Stimulated activated naive CD8-positive, alpha-beta T cell treated with anti-CD3 and anti-CD28 coated beads, Interleukin-15, Interleukin-2, amounts not matched to agents 100 U/mL and 50 U/mL, for 24 hours (primary cell): ENCODE results near the gene NSD1.
"Not testable (repeated sequence)": the region's sequence is repeated elsewhere in the genome, so short reads cannot be mapped to it uniquely, and the experiment has no call there.

Experiments used
- ATAC-seq: fragments of 150-1000 bp; cut with Tn5 transposase; one replicate; pipeline ENCODE4 v1.10.0; 2021
- DNase-seq: peaks from one replicate; pipeline ENCODE4 v3.0.0; 2021

NSD1 gene

GRCh38 chr5:177126771-177127170 lies 6.8 kb upstream of the NSD1 start:
- DNase-seq (no peak), ATAC-seq (no peak)

GRCh38 chr5:177128551-177128981 lies 5.0 kb upstream of the NSD1 start:
- ATAC-seq (no peak), DNase-seq (no peak)

GRCh38 chr5:177130211-177131018 lies 3.2 kb upstream of the NSD1 start:
- ATAC-seq (no peak), DNase-seq (no peak)

DNA sequence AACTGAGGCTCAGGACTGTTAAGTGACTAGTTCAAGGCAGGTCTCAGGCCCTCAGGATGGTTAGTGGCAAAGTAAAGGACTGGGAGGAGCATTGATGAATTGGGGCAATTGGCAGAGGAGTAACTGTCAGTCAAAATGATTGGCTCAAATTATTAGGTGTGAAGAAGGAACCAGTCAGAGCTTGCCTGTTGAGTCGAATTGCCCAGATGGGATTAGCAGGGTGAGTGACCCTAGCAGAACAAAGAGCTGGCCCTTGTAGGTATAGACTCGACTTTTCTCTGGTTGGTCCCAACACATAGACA lies 2.6 kb upstream of the NSD1 start:
- DNase-seq = no peak
- ATAC-seq = no peak

- ATAC-seq = no peak
- no peak for DNase-seq
These were observed 2.0 kb upstream of the NSD1 start for GRCh38 chr5:177131352-177132135.

DNA sequence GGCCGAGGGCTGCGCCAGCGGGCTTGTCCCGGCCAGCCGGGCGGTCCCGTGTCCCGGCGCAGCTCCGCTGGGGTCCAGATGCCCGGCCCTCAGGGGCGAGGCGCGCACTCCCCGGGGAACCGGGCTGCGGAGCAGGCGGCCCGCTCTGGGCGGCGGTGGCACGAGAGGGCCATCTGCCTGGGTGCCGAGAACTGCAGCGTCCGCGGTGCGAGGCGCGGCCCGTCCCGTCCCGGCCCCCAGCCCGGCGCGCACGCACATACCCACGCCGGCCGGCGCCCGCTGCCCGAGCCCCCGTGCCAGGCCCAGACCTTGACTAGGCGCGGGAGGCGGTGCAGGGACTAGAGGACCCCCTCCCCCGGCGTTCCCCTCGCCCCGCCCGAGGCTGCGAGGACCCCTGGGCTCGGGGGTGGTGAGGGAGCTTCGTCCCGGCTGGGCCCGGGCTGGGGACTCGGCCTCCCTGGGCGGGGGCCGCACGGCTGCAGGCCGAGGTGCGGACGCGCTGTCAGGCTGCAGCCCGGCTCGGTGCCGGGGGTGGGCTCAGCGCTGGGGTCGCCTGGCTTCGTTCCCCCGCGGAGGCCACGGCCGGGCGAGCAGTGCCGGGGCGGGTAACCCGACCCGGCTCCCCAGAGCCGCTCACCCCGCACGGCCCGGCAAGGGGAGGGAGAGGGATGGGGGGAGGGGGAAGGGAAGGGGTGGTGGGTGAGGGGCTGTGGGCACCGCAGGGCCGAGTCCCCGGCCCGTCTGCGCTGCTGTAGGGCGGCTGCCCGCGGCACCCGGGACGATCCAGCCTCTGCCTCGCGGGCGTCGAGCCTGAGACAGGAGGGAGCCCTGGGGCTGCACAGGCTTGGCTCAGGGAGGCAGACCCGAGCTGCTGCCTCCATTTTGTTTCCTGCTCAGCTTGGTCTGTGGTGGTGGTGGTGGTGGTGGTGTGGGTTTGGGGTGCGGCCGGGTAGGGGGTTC lies 1.2 kb upstream of the NSD1 start:
- DNase-seq = peak; percentile 52
- ATAC-seq = peak; percentile 3

DNA sequence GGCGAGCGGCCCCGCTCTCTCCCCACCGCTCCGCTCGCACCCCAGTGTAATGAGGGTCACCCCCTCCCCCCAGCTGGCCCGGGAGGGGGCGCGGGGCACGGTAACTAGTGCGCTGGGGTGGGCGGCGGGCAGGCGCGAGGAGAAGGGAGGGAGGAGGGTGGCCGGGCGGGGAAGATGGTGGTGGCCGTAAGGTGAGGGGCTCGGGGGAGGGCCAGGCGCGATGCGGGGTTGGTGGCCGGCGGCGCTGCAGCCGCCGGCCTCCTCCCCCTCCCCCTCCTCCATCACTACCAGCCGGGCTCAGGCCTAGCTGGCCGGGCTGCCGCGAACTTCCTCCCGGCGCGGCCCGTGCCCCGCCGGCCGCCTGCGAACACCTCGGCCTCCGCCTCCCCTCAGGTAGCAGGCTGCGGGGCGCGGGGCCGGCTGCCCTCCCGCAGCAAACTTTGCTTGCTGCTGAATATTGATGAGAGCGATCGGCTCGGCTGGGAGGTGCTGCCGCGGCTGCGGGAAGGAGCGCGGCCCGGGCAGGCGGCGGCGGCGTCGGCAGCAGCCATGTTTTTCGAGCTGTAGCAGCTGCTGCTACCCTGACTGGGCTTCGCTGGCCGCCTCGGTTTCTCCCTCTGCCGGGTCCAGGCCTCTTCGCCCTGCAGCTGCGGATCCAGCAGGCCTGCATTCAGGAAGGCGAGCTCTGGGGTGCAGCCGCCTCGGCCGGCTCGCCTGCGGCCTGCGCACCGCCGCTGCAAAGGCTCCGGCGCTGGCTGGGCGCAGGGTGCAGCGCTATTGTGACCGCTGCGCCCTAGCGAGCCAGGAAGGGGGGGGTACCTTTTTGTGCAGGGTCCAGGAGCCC lies 502 bp downstream of the NSD1 start:
- DNase-seq (peak; percentile 52), ATAC-seq (peak; percentile 15)

GRCh38 chr5:177134697-177135225 lies 1.2 kb downstream of the NSD1 start:
- ATAC-seq (no peak), DNase-seq (no peak)

DNA sequence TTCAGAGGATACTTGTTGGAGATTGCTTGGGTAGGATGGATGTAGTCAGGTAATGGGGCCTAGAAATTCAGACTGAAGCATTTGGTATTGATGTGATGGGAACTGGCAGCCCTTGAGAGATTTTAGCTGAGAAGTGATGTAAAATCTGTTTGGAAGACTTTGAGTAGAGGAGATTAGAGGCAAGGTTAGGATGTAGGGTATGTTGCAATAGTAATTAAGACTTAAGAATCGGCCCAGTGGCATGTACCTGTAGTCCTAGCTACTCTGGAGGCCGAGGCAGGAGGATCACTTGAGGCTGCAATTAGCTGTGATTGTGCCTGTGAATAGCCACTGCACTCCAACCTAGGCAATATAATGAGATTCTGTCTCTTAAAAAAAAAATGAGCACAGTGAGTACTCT lies 6.7 kb downstream of the NSD1 start:
- no peak for DNase-seq
- no peak for ATAC-seq

GRCh38 chr5:177141496-177141895 lies 7.9 kb downstream of the NSD1 start:
- ATAC-seq (no peak), DNase-seq (no peak)

- ATAC-seq (no peak), DNase-seq (no peak)
These were observed 8.6 kb downstream of the NSD1 start for GRCh38 chr5:177142098-177142611.

GRCh38 chr5:177142778-177143177 lies 9.2 kb downstream of the NSD1 start:
- ATAC-seq = no peak
- DNase-seq = no peak

GRCh38 chr5:177146891-177147638 lies 13.5 kb downstream of the NSD1 start:
- DNase-seq (no peak), ATAC-seq (no peak)

DNA sequence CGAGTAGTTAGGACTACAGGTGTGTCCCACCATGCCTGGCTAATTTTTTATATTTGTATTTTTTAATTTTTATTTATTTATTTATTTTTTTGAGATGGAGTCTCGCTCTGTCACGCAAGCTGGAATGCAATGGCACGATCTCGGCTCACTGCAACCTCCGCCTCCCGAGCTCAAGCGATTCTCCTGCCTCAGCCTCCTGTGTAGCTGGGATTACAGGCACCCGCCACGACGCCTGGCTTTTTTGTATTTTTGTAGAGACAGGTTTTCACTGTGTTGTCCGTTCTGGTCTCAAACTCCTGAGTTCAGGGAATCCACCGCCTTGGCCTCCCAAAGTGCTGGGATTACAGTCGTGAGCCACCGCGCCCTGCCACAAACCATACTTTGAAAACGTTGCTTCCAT lies 16.5 kb downstream of the NSD1 start:
- not testable (repeated sequence) for DNase-seq

DNA sequence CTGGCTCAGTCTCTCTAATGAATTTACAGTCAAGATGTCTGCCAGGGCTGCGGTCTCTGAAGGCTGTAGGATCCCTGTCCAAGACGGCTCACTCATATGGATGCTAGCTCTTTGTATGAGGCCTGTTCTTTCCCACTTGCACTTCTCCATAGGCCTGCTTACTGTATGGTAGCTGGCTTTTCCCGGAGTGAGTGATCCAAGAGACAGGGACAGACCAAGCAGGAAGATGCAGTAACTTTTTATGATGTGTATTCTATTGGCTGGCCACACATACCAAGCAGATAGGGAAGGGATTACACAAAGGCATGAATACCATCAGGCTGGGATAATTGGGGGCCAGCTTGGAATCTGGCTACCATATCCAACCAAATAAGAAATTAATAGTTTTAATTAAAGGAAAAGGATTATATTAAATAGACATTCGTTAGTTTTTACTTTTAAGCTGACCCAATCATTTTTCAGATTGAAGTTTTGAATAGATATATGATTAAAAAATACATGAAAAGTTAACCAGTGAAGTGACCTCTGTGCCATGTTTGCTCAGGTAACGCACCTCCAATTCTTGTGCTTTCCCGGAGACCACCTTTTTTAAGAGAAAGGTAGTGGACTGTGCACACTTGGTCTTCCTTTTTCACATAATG lies 20.6 kb downstream of the NSD1 start:
- DNase-seq (no peak), ATAC-seq (no peak)

More for the DNA sequence above, 16.5 kb downstream of the NSD1 start:
- ATAC-seq = not testable (repeated sequence)

DNA sequence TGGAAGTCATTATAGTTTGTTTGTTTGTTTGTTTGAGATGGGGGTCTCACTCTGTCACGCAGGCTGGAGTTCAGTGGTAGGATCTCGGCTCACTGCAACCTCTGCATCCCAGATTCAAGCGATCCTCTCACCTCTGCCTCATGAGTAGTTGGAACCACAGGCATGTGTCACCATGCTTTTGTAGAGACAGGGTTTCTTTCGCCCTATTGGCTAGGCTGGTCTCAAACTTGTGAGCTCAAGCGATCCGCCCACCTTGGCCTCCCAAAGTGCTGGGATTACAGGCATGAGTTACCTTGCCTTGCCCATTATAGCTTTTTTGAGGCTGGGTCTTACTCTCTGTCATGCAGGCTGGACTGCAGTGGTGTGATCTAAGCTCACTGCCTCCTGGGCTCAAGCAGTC lies 28.8 kb downstream of the NSD1 start:
- DNase-seq (no peak), ATAC-seq (no peak)

DNA sequence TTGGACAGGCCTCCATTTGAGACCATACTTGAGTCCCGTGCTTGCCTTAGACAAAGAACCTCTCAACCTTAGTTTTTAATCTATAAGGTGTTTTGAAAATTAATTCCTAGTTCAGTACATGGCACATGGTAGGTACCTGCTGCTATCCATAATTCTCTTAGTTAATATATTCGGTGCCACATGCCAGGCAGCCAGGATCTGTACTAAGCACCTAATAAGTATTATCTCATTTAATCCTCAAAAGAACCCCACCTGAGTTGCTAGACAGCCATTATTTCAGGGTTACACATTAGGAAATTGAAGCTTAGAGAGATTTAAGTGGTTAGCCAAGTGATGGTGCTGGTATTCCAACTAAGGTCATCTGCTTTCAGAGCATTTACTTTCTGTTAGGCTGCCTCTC lies 29.9 kb downstream of the NSD1 start:
- ATAC-seq (no peak), DNase-seq (no peak)

GRCh38 chr5:177169271-177169670 lies 35.7 kb downstream of the NSD1 start:
- DNase-seq (no peak), ATAC-seq (no peak)

GRCh38 chr5:177171961-177172360 lies 38.4 kb downstream of the NSD1 start:
- DNase-seq (no peak), ATAC-seq (no peak)

GRCh38 chr5:177175336-177175735 lies 41.8 kb downstream of the NSD1 start:
- DNase-seq (no peak), ATAC-seq (no peak)
